GM12878 (cell line): Measurements from ENCODE around the gene FAM217B. TPM values are rescaled to one million over a fixed set of nuclear protein-coding genes. Genes with fewer than 3 reads are reported as not detected.
A peak's percentile ranks its signal among the peaks of the same experiment; 100 is the strongest.

ENCODE experiments used
- ATAC-seq: fragments of 200-7000 bp; cut with Tn5 transposase; 3 replicates; pipeline ENCODE4 v1.9.1; 2020; ENCODE audit warnings: mild to moderate bottlenecking, moderate library complexity
- BruUV-seq: library from RNA; stranded (reverse); fragments of 400-500 nt; replicated peaks from 2 replicates; lab custom pipeline; 2021; lab: Mats Ljungman, UMichigan
- CTCF ChIA-PET: fragments of 300-600 bp; sonication (Branson Sonifier 250); formaldehyde crosslinking; extraction: SDS; loops from one replicate; lab custom pipeline; 2021; ENCODE audit warnings: inconsistent platforms; lab: Yijun Ruan, JAX
- POLR2A ChIA-PET: fragments of 350-600 bp; formaldehyde crosslinking; extraction: SDS; loops from one replicate; lab custom pipeline; 2021; ENCODE audit warnings: inconsistent platforms; lab: Charles Lee
- RAD21 ChIA-PET: fragments of 300-600 bp; sonication (Branson Sonifier 250); formaldehyde crosslinking; loops from one replicate; lab custom pipeline; 2023; ENCODE audit warnings: antibody characterized with exemption; ENCODE audit not compliant: unreplicated experiment; lab: Charles Lee
- SMC1A ChIA-PET: fragments of 300-600 bp; sonication (Branson Sonifier 250); formaldehyde crosslinking; loops from one replicate; lab custom pipeline; 2023; ENCODE audit not compliant: unreplicated experiment, uncharacterized antibody; lab: Charles Lee
- DNase-seq: peaks from one replicate; pipeline ENCODE4 v3.0.0-alpha.2; 2011; ENCODE audit warnings: low read depth, low spot score
- FAIRE-seq: peaks from 3 replicates; lab custom pipeline; 2011; peaks lifted over from hg19 to GRCh38; lab: Jason Lieb, UNC
- H2AFZ ChIP-seq: 2 replicates; pipeline ENCODE4 v1.6.0; 2011; ENCODE audit warnings: low read depth, low read length, control low read depth; ENCODE audit not compliant: control insufficient read depth
- H3K27ac ChIP-seq: 2 replicates; pipeline ENCODE4 v1.5.1; 2011; ENCODE audit warnings: control low read depth; ENCODE audit not compliant: control insufficient read depth, insufficient read depth
- H3K27me3 ChIP-seq, 2 experiments: replicated peaks in 1 of 2; 2 replicates each; pipeline versions ENCODE4 v1.6.0 to v1.6.1; 2011; ENCODE audit warnings: low read length in 1 of 2; ENCODE audit not compliant: control insufficient read depth in 2 of 2, insufficient read depth in 2 of 2
- H3K36me3 ChIP-seq, 2 experiments: 2 replicates each; pipeline ENCODE4 v1.5.1; 2011; ENCODE audit warnings: low read length in 1 of 2; ENCODE audit not compliant: control insufficient read depth in 2 of 2, insufficient read depth in 2 of 2
- H3K4me1 ChIP-seq: 2 replicates; pipeline ENCODE4 v1.6.1; 2011; ENCODE audit warnings: mild to moderate bottlenecking, low read length, moderate library complexity, mixed read lengths; ENCODE audit not compliant: control insufficient read depth, insufficient read depth
- H3K4me2 ChIP-seq: 2 replicates; pipeline ENCODE4 v1.6.0; 2011; ENCODE audit warnings: control low read depth; ENCODE audit not compliant: control insufficient read depth, insufficient read depth
- H3K4me3 ChIP-seq: fragments of 200-600 bp; sonication (generic); 2 replicates; pipeline ENCODE4 v1.5.1; 2016
- H3K79me2 ChIP-seq: 2 replicates; pipeline ENCODE4 v1.6.0; 2011; ENCODE audit warnings: low read length; ENCODE audit not compliant: control insufficient read depth, insufficient read depth
- H3K9ac ChIP-seq: 2 replicates; pipeline ENCODE4 v1.8.0; 2011; ENCODE audit warnings: low read length, control low read depth, mixed read lengths; ENCODE audit not compliant: control insufficient read depth, insufficient read depth
- H3K9me3 ChIP-seq: replicated peaks from 3 replicates; pipeline ENCODE4 v1.5.1; 2011; ENCODE audit warnings: mild to moderate bottlenecking, low read length; ENCODE audit not compliant: control insufficient read depth, insufficient read depth
- H4K20me1 ChIP-seq: 2 replicates; pipeline ENCODE4 v1.6.0; 2011; ENCODE audit not compliant: control insufficient read depth, insufficient read depth
- ASH2L ChIP-seq: fragments of 300-600, 200-600 bp; sonication (generic); IDR thresholded peaks from 2 replicates; pipeline ENCODE4 v1.6.1; 2017; ENCODE audit warnings: low read depth, mild to moderate bottlenecking, borderline replicate concordance
- BCLAF1 ChIP-seq: fragments of 450-650 bp; IDR thresholded peaks from 2 replicates; pipeline ENCODE4 v1.6.1; 2017; ENCODE audit warnings: antibody characterized with exemption, mild to moderate bottlenecking, moderate library complexity
- CREM ChIP-seq: IDR thresholded peaks from 2 replicates; pipeline ENCODE4 v1.6.1; 2014; ENCODE audit warnings: antibody characterized with exemption, low read depth
- DPF2 ChIP-seq: fragments of 450-650 bp; IDR thresholded peaks from 2 replicates; pipeline ENCODE4 v1.6.1; 2017; ENCODE audit warnings: mild to moderate bottlenecking
- EP300 ChIP-seq, 2 experiments: fragments of 150-350 bp in 1 of 2; IDR thresholded peaks; 2 replicates each; pipeline ENCODE4 v1.6.1; 2011 to 2012; ENCODE audit warnings: low read depth in 2 of 2, low read length in 2 of 2, borderline replicate concordance in 1 of 2, improper control_type of control experiment in 1 of 2, inconsistent platforms in 1 of 2; ENCODE audit not compliant: control insufficient read depth in 1 of 2
- PKNOX1 ChIP-seq: fragments of 450-650 bp; IDR thresholded peaks from 2 replicates; pipeline ENCODE4 v1.6.1; 2016; ENCODE audit warnings: mild to moderate bottlenecking
- RAD21 ChIP-seq: IDR thresholded peaks from 2 replicates; pipeline ENCODE4 v1.6.1; 2011; ENCODE audit warnings: mild to moderate bottlenecking, low read depth, low read length, moderate library complexity; ENCODE audit not compliant: insufficient read depth
- SIN3A ChIP-seq: IDR thresholded peaks from 2 replicates; pipeline ENCODE4 v1.6.1; 2012; ENCODE audit warnings: low read depth, low read length, improper control_type of control experiment
- SMAD5 ChIP-seq: IDR thresholded peaks from 2 replicates; pipeline ENCODE4 v1.6.1; 2016; ENCODE audit warnings: antibody characterized with exemption, low read depth
- SRF ChIP-seq, 2 experiments: IDR thresholded peaks; 2 replicates each; pipeline ENCODE4 v1.6.1; 2011; ENCODE audit warnings: low read depth in 2 of 2, low read length in 2 of 2, mild to moderate bottlenecking in 1 of 2, moderate library complexity in 1 of 2
- TARDBP ChIP-seq: IDR thresholded peaks from 2 replicates; pipeline ENCODE4 v1.6.1; 2016; ENCODE audit warnings: borderline replicate concordance
- TCF3 ChIP-seq: IDR thresholded peaks from 2 replicates; pipeline ENCODE4 v1.6.1; 2012; ENCODE audit warnings: low read depth, mild to moderate bottlenecking, low read length, borderline replicate concordance; ENCODE audit not compliant: insufficient read depth
- YY1 ChIP-seq: IDR thresholded peaks from 2 replicates; pipeline ENCODE4 v1.6.1; 2011; ENCODE audit warnings: low read depth, mild to moderate bottlenecking, low read length
- WGBS: methylation state at CpG from one replicate; pipeline ENCODE4 v1.1.6; 2016; ENCODE audit warnings: low lambda C conversion rate; ENCODE audit not compliant: insufficient replicate concordance, insufficient coverage; ENCODE audit errors: missing lambda C conversion rate; 5-methylcytosine and 5-hydroxymethylcytosine counted together
- in situ Hi-C: fragments of 300-500 bp; cut with MboI; formaldehyde crosslinking; loops from 9 replicates; pipeline ENCODE4 v1.14.3; 2018; ENCODE audit warnings: mixed read lengths
- intact Hi-C: fragments of 100-400 bp; cut with micrococcal nuclease; formaldehyde crosslinking; loops from one replicate; pipeline ENCODE4 v1.14.2; 2022; ENCODE audit not compliant: unreplicated experiment
- polyA plus RNA-seq, 11 experiments: library from polyadenylated mRNA; depleted of rRNA in 4 of 11; unstranded in 6 of 11; stranded (reverse) in 5 of 11; fragments of >200 nt; fragmentation: Nextera tagmentation in 4 of 11; fragmentation: Illumina TruSeq in 1 of 11; extraction: Ambion mirVana in 4 of 11; extraction: Trizol in 1 of 11; gene quantifications; 1 replicate in 1 of 11; 2 replicates in 10 of 11; pipeline versions ENCODE4 v1.2.1 to v1.2.3, GENCODE V29; 2011 to 2016; ENCODE audit warnings: inconsistent platforms in 2 of 11, missing spikeins in 2 of 11, low read depth in 1 of 11
- total RNA-seq, 4 experiments: library from RNA; depleted of rRNA in 3 of 4; stranded (reverse); fragments of >200 nt in 3 of 4; fragmentation: Illumina TruSeq in 1 of 4; extraction: Trizol in 1 of 4; gene quantifications; 2 replicates each; pipeline versions ENCODE4 v1.2.1 to v1.2.3, GENCODE V29; 2013 to 2021

Gene FAM217B
- total and polyA plus RNA-seq, 10 of the 15 experiments (the other 5 are each of a cell fraction or from before 2014, with no cell fraction given), result 6.3 to 18.3 (median 10.6) TPM

DNA sequence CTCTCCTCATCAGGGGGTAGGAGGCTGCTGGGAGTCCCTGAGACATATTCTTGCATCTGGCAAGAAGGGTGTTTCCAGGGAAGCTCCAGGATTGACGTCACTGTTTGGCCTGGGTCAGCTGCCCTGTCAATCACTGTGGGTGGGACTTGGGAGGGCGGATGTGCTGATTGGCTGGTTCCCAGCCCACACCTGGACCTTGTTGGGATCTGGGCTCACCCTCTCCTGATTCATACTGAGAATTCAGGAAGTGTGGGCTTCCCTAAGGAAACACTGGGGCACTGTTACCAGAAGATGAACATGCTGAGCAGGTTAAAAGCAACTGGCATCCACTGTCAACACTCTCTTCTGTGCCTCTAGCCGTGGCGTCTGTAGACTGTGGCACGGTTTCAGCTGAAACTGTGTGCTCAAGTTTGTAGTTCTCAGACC lies 54.5 kb downstream of the FAM217B start (continued):
- TF ChIP-seq PKNOX1, result peak; percentile 42; the same call in 1 of the 2 replicates

- H3K79me2 ChIP-seq, result no peaks in the 10 kb centered on the region
- no TSS peak for BruUV-seq
- no peak for ATAC-seq
- WGBS, result 10% methylated on average over 1 of the region's 1 CpG
- ChIA-PET RAD21 (no interaction called here), CTCF (interaction anchor here (1.0 to 1.6 kb wide), 2 partner anchors 15 to 60 kb away, joined by 5 to 7 read pairs; no protein-coding TSS in a partner anchor), POLR2A (no interaction called here), SMC1A (no interaction called here)
- no peak overlapping the region for H3K4me2 ChIP-seq
- H4K20me1 ChIP-seq, result no peaks in the 10 kb centered on the region
- TF ChIP-seq EP300 (IDR thresholded peaks at IDR 0.05; ENCODE audit: borderline replicate concordance in 1 of 2, control insufficient read depth in 1 of 2, low read depth in 2 of 2, low read length in 2 of 2) (no peak), YY1 (no peak), ASH2L (no peak), SIN3A (no peak), CREM (no peak), TCF3 (no peak), DPF2 (no peak), BCLAF1 (no peak), SRF (IDR thresholded peaks at IDR 0.05; ENCODE audit: low read depth in 2 of 2, low read length in 2 of 2) (no peak), RAD21 (no peak), SMAD5 (no peak), TARDBP (no peak)
- no peak overlapping the region for H3K9ac ChIP-seq
- in situ Hi-C loops, result no loop called here
- no peak for DNase-seq
- H3K9me3 ChIP-seq, result no peaks in the 10 kb centered on the region
- no peak overlapping the region for H3K27ac ChIP-seq
- H2AFZ ChIP-seq, result no peak overlapping the region
- FAIRE-seq, result no peak
- H3K36me3 ChIP-seq, result no peaks in the 10 kb centered on the region
- intact Hi-C loops, result no loop called here
- no peaks in the 10 kb centered on the region for H3K27me3 ChIP-seq
- no peaks in the 10 kb centered on the region for H3K4me1 ChIP-seq
- H3K4me3 ChIP-seq, result no peak overlapping the region
Observed at GRCh38 chr20:59996108-59996507, 55.9 kb downstream of the FAM217B start.
